Glomerular endothelial cell (primary cell): ENCODE measurements around the gene CFAP300. TPM values are rescaled to one million over a fixed set of nuclear protein-coding genes. Genes with fewer than 3 reads are reported as not detected.

Experiments used
- DNase-seq: peaks from one replicate; pipeline ENCODE4 v3.0.0-alpha.2; 2011; ENCODE audit warnings: low read depth, low spot score; ENCODE audit errors: extremely low read depth
- total RNA-seq: library from RNA; depleted of rRNA; stranded (reverse); fragments of >200 nt; gene quantifications from 2 replicates; pipeline ENCODE4 v1.2.3, GENCODE V29; 2015

The CFAP300 gene
- total RNA-seq, 1 donor from 2014 or later = 0.23 TPM

GRCh38 chr11:102119997-102120396 lies 72.8 kb downstream of the CFAP300 start:
- DNase-seq = no peak

GRCh38 chr11:102120437-102120973 lies 73.3 kb downstream of the CFAP300 start:
- DNase-seq = no peak

DNA sequence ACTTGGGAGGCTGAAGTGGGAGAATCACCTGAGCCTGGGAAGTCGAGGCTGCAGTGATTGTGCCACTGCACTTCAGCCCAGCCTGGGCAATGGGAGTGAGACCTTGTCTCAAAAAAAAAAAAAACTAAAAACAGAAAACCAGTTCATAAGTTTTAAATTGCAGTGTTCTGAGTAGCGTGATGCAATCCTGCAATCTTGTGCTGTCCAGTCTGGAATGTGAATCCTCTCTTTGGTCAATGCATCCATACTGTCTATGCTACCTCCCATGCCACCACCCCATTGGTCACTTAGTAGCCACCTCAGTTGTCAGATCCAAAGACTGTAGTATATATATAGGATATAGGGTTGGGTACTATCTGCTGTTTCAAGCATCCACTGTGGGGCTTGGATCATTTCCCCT lies 74.1 kb downstream of the CFAP300 start:
- DNase-seq = no peak

Other genes starting within 250 kb of the CFAP300 start
- 0.15 and 0.58 TPM in 2 replicates for gene CEP126, start 132.4 kb upstream of the CFAP300 start, total RNA-seq
- not detected in 2 replicates for gene ANGPTL5, start 130.9 kb upstream of the CFAP300 start, total RNA-seq
- gene YAP1, start 63.0 kb downstream of the CFAP300 start, total RNA-seq = 26.2 and 37.9 TPM in 2 replicates